HL-60 (cell line): Measurements from ENCODE around the gene PLA2G12A.

Experiments used
- CTCF ChIP-seq: IDR thresholded peaks from one replicate; pipeline ENCODE4 v1.5.1; 2011; ENCODE audit warnings: low read length, control low read depth, inconsistent platforms; ENCODE audit not compliant: insufficient read depth
- POLR2AphosphoS5 ChIP-seq: IDR thresholded peaks from 2 replicates; pipeline ENCODE4 v1.6.1; 2012; ENCODE audit warnings: low read depth

- no peak for TF ChIP-seq POLR2AphosphoS5
- no peak for TF ChIP-seq CTCF
Measured at GRCh38 chr4:109676886-109677285, 53.0 kb downstream of the PLA2G12A start.
